ENCODE results near the gene RAB11A.

Gene RAB11A

GRCh38 chr15:65888981-65889380, 19.7 kb downstream of the RAB11A start:
- no peak for DNase-seq
- H3K27ac Mint-ChIP-seq: peak overlapping the region; percentile 89
- peak overlapping the region; percentile 45 for H3K4me3 Mint-ChIP-seq
- H3K9me3 Mint-ChIP-seq: no peaks in the 10 kb centered on the region
- H3K4me1 Mint-ChIP-seq (ENCODE audit: low read depth): peaks cover 78% of the 10 kb centered on the region
- H3K27me3 Mint-ChIP-seq: no peaks in the 10 kb centered on the region
- peaks cover 73% of the 10 kb centered on the region for H3K36me3 Mint-ChIP-seq (ENCODE audit: low read depth)

GRCh38 chr15:65893060-65893459, 23.8 kb downstream of the RAB11A start:
- H3K36me3 Mint-ChIP-seq (ENCODE audit: low read depth): peaks cover 58% of the 10 kb centered on the region
- H3K27ac Mint-ChIP-seq: no peak overlapping the region
- no peaks in the 10 kb centered on the region for H3K9me3 Mint-ChIP-seq
- H3K4me1 Mint-ChIP-seq (ENCODE audit: low read depth): peaks cover 45% of the 10 kb centered on the region
- DNase-seq: no peak
- no peak overlapping the region for H3K4me3 Mint-ChIP-seq
- H3K27me3 Mint-ChIP-seq: no peaks in the 10 kb centered on the region

GRCh38 chr15:65896236-65896635, 26.9 kb downstream of the RAB11A start:
- Mint-ChIP-seq H3K27ac (no peak overlapping the region), H3K4me1 (ENCODE audit: low read depth) (peaks cover 19% of the 10 kb centered on the region), H3K36me3 (ENCODE audit: low read depth) (peaks cover 60% of the 10 kb centered on the region), H3K9me3 (no peaks in the 10 kb centered on the region), H3K27me3 (no peaks in the 10 kb centered on the region), H3K4me3 (no peak overlapping the region)
- no peak for DNase-seq

GRCh38 chr15:65900488-65900887, 31.2 kb downstream of the RAB11A start:
- Mint-ChIP-seq H3K4me1 (ENCODE audit: low read depth) (peaks cover 6% of the 10 kb centered on the region), H3K27me3 (no peaks in the 10 kb centered on the region), H3K36me3 (ENCODE audit: low read depth) (peaks cover 74% of the 10 kb centered on the region), H3K27ac (no peak overlapping the region), H3K4me3 (no peak overlapping the region), H3K9me3 (no peaks in the 10 kb centered on the region)
- DNase-seq: no peak

GRCh38 chr15:65901336-65901735, 32.0 kb downstream of the RAB11A start:
- Mint-ChIP-seq H3K4me1 (ENCODE audit: low read depth) (peaks cover 6% of the 10 kb centered on the region), H3K27me3 (no peaks in the 10 kb centered on the region), H3K4me3 (no peak overlapping the region), H3K9me3 (no peaks in the 10 kb centered on the region), H3K36me3 (ENCODE audit: low read depth) (peaks cover 74% of the 10 kb centered on the region), H3K27ac (no peak overlapping the region)
- DNase-seq: no peak

GRCh38 chr15:65901836-65902235, 32.5 kb downstream of the RAB11A start:
- peaks cover 6% of the 10 kb centered on the region for H3K4me1 Mint-ChIP-seq (ENCODE audit: low read depth)
- no peaks in the 10 kb centered on the region for H3K9me3 Mint-ChIP-seq
- H3K27ac Mint-ChIP-seq: no peak overlapping the region
- no peak for DNase-seq
- no peak overlapping the region for H3K4me3 Mint-ChIP-seq
- H3K36me3 Mint-ChIP-seq (ENCODE audit: low read depth): peaks cover 76% of the 10 kb centered on the region
- no peaks in the 10 kb centered on the region for H3K27me3 Mint-ChIP-seq

GRCh38 chr15:65902373-65902772, 33.1 kb downstream of the RAB11A start:
- H3K27ac Mint-ChIP-seq: no peak overlapping the region
- no peaks in the 10 kb centered on the region for H3K9me3 Mint-ChIP-seq
- peaks cover 79% of the 10 kb centered on the region for H3K36me3 Mint-ChIP-seq (ENCODE audit: low read depth)
- H3K4me3 Mint-ChIP-seq: no peak overlapping the region
- DNase-seq: no peak
- H3K27me3 Mint-ChIP-seq: no peaks in the 10 kb centered on the region
- H3K4me1 Mint-ChIP-seq (ENCODE audit: low read depth): peaks cover 6% of the 10 kb centered on the region

GRCh38 chr15:65903296-65904073, 34.2 kb downstream of the RAB11A start:
- H3K9me3 Mint-ChIP-seq: no peaks in the 10 kb centered on the region
- peaks cover 6% of the 10 kb centered on the region for H3K4me1 Mint-ChIP-seq (ENCODE audit: low read depth)
- no peak overlapping the region for H3K27ac Mint-ChIP-seq
- H3K4me3 Mint-ChIP-seq: no peak overlapping the region
- H3K36me3 Mint-ChIP-seq (ENCODE audit: low read depth): peaks cover 78% of the 10 kb centered on the region
- H3K27me3 Mint-ChIP-seq: no peaks in the 10 kb centered on the region
- DNase-seq: no peak

GRCh38 chr15:65904301-65904700, 35.0 kb downstream of the RAB11A start:
- H3K27ac Mint-ChIP-seq: no peak overlapping the region
- peaks cover 6% of the 10 kb centered on the region for H3K4me1 Mint-ChIP-seq (ENCODE audit: low read depth)
- DNase-seq: no peak
- no peaks in the 10 kb centered on the region for H3K9me3 Mint-ChIP-seq
- no peak overlapping the region for H3K4me3 Mint-ChIP-seq
- H3K36me3 Mint-ChIP-seq (ENCODE audit: low read depth): peaks cover 72% of the 10 kb centered on the region
- H3K27me3 Mint-ChIP-seq: no peaks in the 10 kb centered on the region

- Mint-ChIP-seq H3K27ac (no peak overlapping the region), H3K36me3 (ENCODE audit: low read depth) (peaks cover 60% of the 10 kb centered on the region), H3K9me3 (no peaks in the 10 kb centered on the region), H3K4me3 (no peak overlapping the region), H3K27me3 (no peaks in the 10 kb centered on the region), H3K4me1 (ENCODE audit: low read depth) (peaks cover 6% of the 10 kb centered on the region)
- no peak for DNase-seq
These were observed 37.1 kb downstream of the RAB11A start for GRCh38 chr15:65906396-65906795.

- H3K4me1 Mint-ChIP-seq (ENCODE audit: low read depth): no peaks in the 10 kb centered on the region
These were observed 38.4 kb downstream of the RAB11A start for GRCh38 chr15:65907661-65908060.

GRCh38 chr15:65908876-65909275, 39.6 kb downstream of the RAB11A start:
- DNase-seq: no peak
- Mint-ChIP-seq H3K9me3 (no peaks in the 10 kb centered on the region), H3K27ac (no peak overlapping the region), H3K36me3 (ENCODE audit: low read depth) (peaks cover 46% of the 10 kb centered on the region), H3K27me3 (no peaks in the 10 kb centered on the region), H3K4me3 (no peak overlapping the region), H3K4me1 (ENCODE audit: low read depth) (no peaks in the 10 kb centered on the region)

More at GRCh38 chr15:65907661-65908060, 38.4 kb downstream of the RAB11A start:
- DNase-seq: no peak
- Mint-ChIP-seq H3K36me3 (ENCODE audit: low read depth) (peaks cover 51% of the 10 kb centered on the region), H3K9me3 (no peaks in the 10 kb centered on the region), H3K4me3 (no peak overlapping the region), H3K27me3 (no peaks in the 10 kb centered on the region), H3K27ac (no peak overlapping the region)

- H3K9me3 Mint-ChIP-seq: no peaks in the 10 kb centered on the region
- no peak for DNase-seq
- peaks cover 37% of the 10 kb centered on the region for H3K36me3 Mint-ChIP-seq (ENCODE audit: low read depth)
- H3K4me1 Mint-ChIP-seq (ENCODE audit: low read depth): no peaks in the 10 kb centered on the region
- H3K27me3 Mint-ChIP-seq: no peaks in the 10 kb centered on the region
- H3K27ac Mint-ChIP-seq: no peak overlapping the region
- no peak overlapping the region for H3K4me3 Mint-ChIP-seq
These were observed 40.5 kb downstream of the RAB11A start for GRCh38 chr15:65909831-65910230.

GRCh38 chr15:65910341-65910740, 41.0 kb downstream of the RAB11A start:
- Mint-ChIP-seq H3K27ac (no peak overlapping the region), H3K27me3 (no peaks in the 10 kb centered on the region), H3K36me3 (ENCODE audit: low read depth) (peaks cover 31% of the 10 kb centered on the region), H3K4me1 (ENCODE audit: low read depth) (no peaks in the 10 kb centered on the region), H3K9me3 (no peaks in the 10 kb centered on the region), H3K4me3 (no peak overlapping the region)
- no peak for DNase-seq

GRCh38 chr15:65912235-65912634, 42.9 kb downstream of the RAB11A start:
- no peaks in the 10 kb centered on the region for H3K9me3 Mint-ChIP-seq
- H3K27ac Mint-ChIP-seq: no peak overlapping the region
- H3K4me1 Mint-ChIP-seq (ENCODE audit: low read depth): peaks cover 13% of the 10 kb centered on the region
- H3K36me3 Mint-ChIP-seq (ENCODE audit: low read depth): peaks cover 16% of the 10 kb centered on the region
- no peak for DNase-seq
- H3K4me3 Mint-ChIP-seq: no peak overlapping the region
- no peaks in the 10 kb centered on the region for H3K27me3 Mint-ChIP-seq
